NCI-H524 treated with DMSO at 0.1 percent for 48 hours (cell line): ENCODE measurements around the gene ZNF778.
"Not testable (repeated sequence)": the region's sequence is repeated elsewhere in the genome, so short reads cannot be mapped to it uniquely, and the experiment has no call there.

Experiments used
- DNase-seq: peaks from one replicate; lab custom pipeline; 2025; lab: John Stamatoyannopoulos, UW

ZNF778 gene

GRCh38 chr16:89257757-89258465 is 40.4 kb downstream of the ZNF778 start:
- DNase-seq = no peak

GRCh38 chr16:89259901-89260300 is 42.4 kb downstream of the ZNF778 start:
- DNase-seq = not testable (repeated sequence)

GRCh38 chr16:89261691-89262563 is 44.4 kb downstream of the ZNF778 start:
- DNase-seq = no peak

GRCh38 chr16:89264800-89265550 is 47.5 kb downstream of the ZNF778 start:
- DNase-seq = no peak

GRCh38 chr16:89265647-89266046 is 48.1 kb downstream of the ZNF778 start:
- DNase-seq = no peak

GRCh38 chr16:89266521-89267134 is 49.1 kb downstream of the ZNF778 start:
- DNase-seq = no peak

- DNase-seq = not testable (repeated sequence)
Measured at GRCh38 chr16:89267746-89268145, 50.2 kb downstream of the ZNF778 start.

- DNase-seq = no peak
Measured at GRCh38 chr16:89268585-89268984, 51.1 kb downstream of the ZNF778 start.

- DNase-seq = no peak
Measured at GRCh38 chr16:89268987-89269735, 51.7 kb downstream of the ZNF778 start.

- no peak for DNase-seq
Measured at GRCh38 chr16:89269805-89270665, 52.5 kb downstream of the ZNF778 start.

GRCh38 chr16:89270666-89271345 is 53.3 kb downstream of the ZNF778 start:
- DNase-seq = no peak

GRCh38 chr16:89272631-89273030 is 55.1 kb downstream of the ZNF778 start:
- no peak for DNase-seq

GRCh38 chr16:89273741-89274472 is 56.4 kb downstream of the ZNF778 start:
- no peak for DNase-seq

- no peak for DNase-seq
Measured at GRCh38 chr16:89274561-89275283, 57.2 kb downstream of the ZNF778 start.

GRCh38 chr16:89275284-89275584 is 57.7 kb downstream of the ZNF778 start:
- DNase-seq = no peak

- DNase-seq = no peak
Measured at GRCh38 chr16:89275837-89276720, 58.6 kb downstream of the ZNF778 start.

- no peak for DNase-seq
Measured at GRCh38 chr16:89277049-89277448, 59.5 kb downstream of the ZNF778 start.
